Panc1 (cell line): ENCODE results near the gene XRCC4. TPM values are rescaled to one million over a fixed set of nuclear protein-coding genes. Genes with fewer than 3 reads are reported as not detected.

ENCODE experiments used
- ATAC-seq: fragments of 200-7000 bp; cut with Tn5 transposase; 2 replicates; pipeline ENCODE4 v1.9.1; 2020; ENCODE audit warnings: mild to moderate bottlenecking, moderate library complexity
- BruUV-seq: library from RNA; stranded (reverse); fragments of 400-500 nt; replicated peaks from 2 replicates; lab custom pipeline; 2021; lab: Mats Ljungman, UMichigan
- CTCF ChIA-PET: fragments of 300-600 bp; sonication (Branson Sonifier 250); formaldehyde crosslinking; loops from one replicate; lab custom pipeline; 2022; ENCODE audit warnings: antibody characterized with exemption; lab: Charles Lee
- POLR2A ChIA-PET: fragments of 300-600 bp; sonication (Branson Sonifier 250); formaldehyde crosslinking; loops from one replicate; lab custom pipeline; 2022; ENCODE audit warnings: antibody characterized with exemption; lab: Charles Lee
- DNase-seq: peaks from one replicate; pipeline ENCODE4 v3.0.0-alpha.2; 2010; ENCODE audit warnings: low read depth, low spot score
- H3K27ac ChIP-seq: 2 replicates; pipeline ENCODE4 v1.5.1; 2011; ENCODE audit warnings: mild to moderate bottlenecking, low read length, inconsistent platforms
- H3K27me3 ChIP-seq: fragments of 200-500 bp; sonication (Bioruptor generic); 2 replicates; pipeline ENCODE4 v1.6.0; 2014; ENCODE audit warnings: low read length, inconsistent platforms; ENCODE audit not compliant: control insufficient read depth, insufficient read depth
- H3K36me3 ChIP-seq: fragments of 200-500 bp; sonication (Bioruptor generic); 2 replicates; pipeline ENCODE4 v1.5.1; 2014; ENCODE audit warnings: inconsistent platforms, mild to moderate bottlenecking, low read length, moderate library complexity; ENCODE audit not compliant: control insufficient read depth, insufficient read depth
- H3K4me1 ChIP-seq: 2 replicates; pipeline ENCODE4 v1.5.1; 2011; ENCODE audit warnings: inconsistent platforms, mild to moderate bottlenecking, low read length, moderate library complexity; ENCODE audit not compliant: control insufficient read depth, insufficient read depth
- H3K4me3 ChIP-seq, 2 experiments: 2 replicates each; pipeline ENCODE4 v1.5.1; 2011 to 2012; ENCODE audit warnings: low read depth in 2 of 2, low read length in 2 of 2, mild to moderate bottlenecking in 2 of 2, inconsistent platforms in 1 of 2, moderate library complexity in 1 of 2
- H3K9me3 ChIP-seq: fragments of 200-500 bp; sonication (Bioruptor generic); 2 replicates; pipeline ENCODE4 v1.5.1; 2014; ENCODE audit warnings: low read depth, mild to moderate bottlenecking, inconsistent platforms, low read length, moderate library complexity; ENCODE audit not compliant: control insufficient read depth, insufficient read depth
- POLR2AphosphoS5 ChIP-seq: IDR thresholded peaks from 2 replicates; pipeline ENCODE4 v1.6.1; 2012; ENCODE audit warnings: mild to moderate bottlenecking, low read depth, low read length, moderate library complexity
- SIN3A ChIP-seq: IDR thresholded peaks from 2 replicates; pipeline ENCODE4 v1.6.1; 2012; ENCODE audit warnings: low read depth, mild to moderate bottlenecking, low read length, moderate library complexity, borderline replicate concordance; ENCODE audit not compliant: insufficient read depth
- TCF7L2 ChIP-seq: IDR thresholded peaks from 2 replicates; pipeline ENCODE4 v1.6.1; 2011; ENCODE audit warnings: mild to moderate bottlenecking, low read depth, low read length, inconsistent platforms
- in situ Hi-C: cut with HindIII; loops from 2 replicates; pipeline ENCODE4 v1.10.0; 2016; ENCODE audit warnings: low sequenced_read_pairs, low pct_unique_long_range_greater_than_20kb
- intact Hi-C: fragments of 100-400 bp; cut with micrococcal nuclease; formaldehyde crosslinking; loops from one replicate; pipeline ENCODE4 v1.10.0; 2022; ENCODE audit not compliant: unreplicated experiment
- total RNA-seq: library from RNA; stranded (reverse); gene quantifications from one replicate; pipeline ENCODE4 v1.2.1, GENCODE V29; 2021; ENCODE audit not compliant: unreplicated experiment
- TF ChIP-seq, protein P1 (sequence below), 2 experiments: IDR thresholded peaks; 2 replicates each; pipeline ENCODE4 v1.6.1; 2011 to 2012; ENCODE audit warnings: low read depth in 2 of 2, control low read depth in 1 of 2, low read length in 1 of 2, mild to moderate bottlenecking in 1 of 2, moderate library complexity in 1 of 2; ENCODE audit not compliant: insufficient read depth in 1 of 2
- TF ChIP-seq, protein P2 (sequence below): fragments of 450-650 bp; IDR thresholded peaks from 2 replicates; pipeline ENCODE4 v1.5.1; 2017; ENCODE audit warnings: mild to moderate bottlenecking

XRCC4 gene
- total RNA-seq, 1 experiment from 2014 or later: 12.5 TPM

DNA sequence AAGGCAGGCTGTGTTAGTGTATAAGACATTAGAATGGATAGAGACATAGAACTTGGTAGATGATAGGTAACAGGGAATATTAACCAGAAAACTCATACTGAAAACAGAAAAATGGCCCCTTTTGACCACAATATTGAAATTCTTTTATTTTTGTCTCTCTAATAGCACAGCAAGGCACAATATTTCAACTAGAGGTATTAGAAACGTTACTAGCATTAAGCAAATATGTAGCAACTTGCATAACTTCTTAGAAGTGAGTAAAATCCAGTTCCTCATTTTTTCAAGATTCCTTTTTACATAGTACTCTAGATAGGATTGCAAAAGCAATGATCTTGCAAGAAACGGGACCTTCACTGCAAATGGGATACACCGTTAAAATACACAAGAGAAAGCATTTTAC lies 291.5 kb downstream of the XRCC4 start:
- Histone ChIP-seq H3K36me3 (no peaks in the 10 kb centered on the region), H3K4me3 (no peak overlapping the region), H3K27me3 (no peaks in the 10 kb centered on the region), H3K9me3 (no peaks in the 10 kb centered on the region), H3K27ac (no peak overlapping the region), H3K4me1 (no peaks in the 10 kb centered on the region)
- in situ Hi-C loops: no loop called here
- no peak for DNase-seq
- POLR2A ChIA-PET: no interaction called here
- no peak for TF ChIP-seq SIN3A
- no peak for TF ChIP-seq POLR2AphosphoS5
- TF ChIP-seq TCF7L2: no peak
- TF ChIP-seq, protein P1, sequence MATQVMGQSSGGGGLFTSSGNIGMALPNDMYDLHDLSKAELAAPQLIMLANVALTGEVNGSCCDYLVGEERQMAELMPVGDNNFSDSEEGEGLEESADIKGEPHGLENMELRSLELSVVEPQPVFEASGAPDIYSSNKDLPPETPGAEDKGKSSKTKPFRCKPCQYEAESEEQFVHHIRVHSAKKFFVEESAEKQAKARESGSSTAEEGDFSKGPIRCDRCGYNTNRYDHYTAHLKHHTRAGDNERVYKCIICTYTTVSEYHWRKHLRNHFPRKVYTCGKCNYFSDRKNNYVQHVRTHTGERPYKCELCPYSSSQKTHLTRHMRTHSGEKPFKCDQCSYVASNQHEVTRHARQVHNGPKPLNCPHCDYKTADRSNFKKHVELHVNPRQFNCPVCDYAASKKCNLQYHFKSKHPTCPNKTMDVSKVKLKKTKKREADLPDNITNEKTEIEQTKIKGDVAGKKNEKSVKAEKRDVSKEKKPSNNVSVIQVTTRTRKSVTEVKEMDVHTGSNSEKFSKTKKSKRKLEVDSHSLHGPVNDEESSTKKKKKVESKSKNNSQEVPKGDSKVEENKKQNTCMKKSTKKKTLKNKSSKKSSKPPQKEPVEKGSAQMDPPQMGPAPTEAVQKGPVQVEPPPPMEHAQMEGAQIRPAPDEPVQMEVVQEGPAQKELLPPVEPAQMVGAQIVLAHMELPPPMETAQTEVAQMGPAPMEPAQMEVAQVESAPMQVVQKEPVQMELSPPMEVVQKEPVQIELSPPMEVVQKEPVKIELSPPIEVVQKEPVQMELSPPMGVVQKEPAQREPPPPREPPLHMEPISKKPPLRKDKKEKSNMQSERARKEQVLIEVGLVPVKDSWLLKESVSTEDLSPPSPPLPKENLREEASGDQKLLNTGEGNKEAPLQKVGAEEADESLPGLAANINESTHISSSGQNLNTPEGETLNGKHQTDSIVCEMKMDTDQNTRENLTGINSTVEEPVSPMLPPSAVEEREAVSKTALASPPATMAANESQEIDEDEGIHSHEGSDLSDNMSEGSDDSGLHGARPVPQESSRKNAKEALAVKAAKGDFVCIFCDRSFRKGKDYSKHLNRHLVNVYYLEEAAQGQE (IDR thresholded peaks at IDR 0.05; ENCODE audit: insufficient read depth in 1 of 2, low read depth in 2 of 2, low read length in 1 of 2): no peak
- TF ChIP-seq, protein P2, sequence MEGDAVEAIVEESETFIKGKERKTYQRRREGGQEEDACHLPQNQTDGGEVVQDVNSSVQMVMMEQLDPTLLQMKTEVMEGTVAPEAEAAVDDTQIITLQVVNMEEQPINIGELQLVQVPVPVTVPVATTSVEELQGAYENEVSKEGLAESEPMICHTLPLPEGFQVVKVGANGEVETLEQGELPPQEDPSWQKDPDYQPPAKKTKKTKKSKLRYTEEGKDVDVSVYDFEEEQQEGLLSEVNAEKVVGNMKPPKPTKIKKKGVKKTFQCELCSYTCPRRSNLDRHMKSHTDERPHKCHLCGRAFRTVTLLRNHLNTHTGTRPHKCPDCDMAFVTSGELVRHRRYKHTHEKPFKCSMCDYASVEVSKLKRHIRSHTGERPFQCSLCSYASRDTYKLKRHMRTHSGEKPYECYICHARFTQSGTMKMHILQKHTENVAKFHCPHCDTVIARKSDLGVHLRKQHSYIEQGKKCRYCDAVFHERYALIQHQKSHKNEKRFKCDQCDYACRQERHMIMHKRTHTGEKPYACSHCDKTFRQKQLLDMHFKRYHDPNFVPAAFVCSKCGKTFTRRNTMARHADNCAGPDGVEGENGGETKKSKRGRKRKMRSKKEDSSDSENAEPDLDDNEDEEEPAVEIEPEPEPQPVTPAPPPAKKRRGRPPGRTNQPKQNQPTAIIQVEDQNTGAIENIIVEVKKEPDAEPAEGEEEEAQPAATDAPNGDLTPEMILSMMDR: no peak
- intact Hi-C loops: no loop called here
- CTCF ChIA-PET: interaction anchor here (0.6 kb wide), 1 partner anchor 1207 kb away, joined by 4 read pairs; no protein-coding TSS in a partner anchor
- BruUV-seq: no TSS peak
- no peak for ATAC-seq

- ATAC-seq (no peak), DNase-seq (no peak)
- ChIA-PET CTCF (no interaction called here), POLR2A (interaction anchor here (0.6 kb wide), 1 partner anchor 9 kb away, joined by 20 read pairs; no protein-coding TSS in a partner anchor)
- no peaks in the 10 kb centered on the region for H3K36me3 ChIP-seq
- H3K4me1 ChIP-seq: no peaks in the 10 kb centered on the region
- no peak overlapping the region for H3K27ac ChIP-seq
- BruUV-seq: no TSS peak
- intact Hi-C loops: no loop called here
- H3K27me3 ChIP-seq: no peaks in the 10 kb centered on the region
- in situ Hi-C loops: no loop called here
- no peaks in the 10 kb centered on the region for H3K9me3 ChIP-seq
- H3K4me3 ChIP-seq: no peak overlapping the region
- TF ChIP-seq TCF7L2 (no peak), POLR2AphosphoS5 (no peak), SIN3A (no peak)
- TF ChIP-seq, protein P1 (IDR thresholded peaks at IDR 0.05; ENCODE audit: insufficient read depth in 1 of 2, low read depth in 2 of 2, low read length in 1 of 2): no peak
- TF ChIP-seq, protein P2: no peak
Measured at GRCh38 chr5:83370957-83371356, 293.6 kb downstream of the XRCC4 start.
